ENCODE results near the gene TNIK.

The TNIK gene

DNA sequence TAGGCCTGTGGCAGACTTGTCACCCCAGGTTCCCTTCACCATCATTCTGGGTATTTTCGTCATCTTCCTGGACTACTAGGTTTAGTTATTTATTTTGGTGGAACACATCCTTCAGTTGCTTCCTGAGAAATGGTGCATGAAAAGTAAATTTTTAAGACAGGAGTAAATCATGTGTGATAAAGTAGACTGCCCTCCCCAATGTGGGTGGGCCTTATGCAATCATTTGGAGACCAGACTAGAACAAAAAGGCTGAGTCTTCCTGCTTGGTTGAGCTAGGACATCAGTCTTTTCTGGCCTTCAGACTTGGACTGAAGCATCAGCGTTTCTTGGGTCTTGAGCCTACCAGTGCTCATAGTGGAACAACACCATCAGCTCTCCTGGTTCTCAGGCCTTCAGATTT, 382.9 kb downstream of the TNIK start:
- Histone ChIP-seq H3K36me3 (ENCODE audit: control insufficient read depth in 1 of 2, insufficient read depth in 2 of 2, low read depth in 1 of 2, low read length in 2 of 2) (peaks cover 0 to 9% of the 10 kb centered on the region in 2 experiments), H2BK5ac (ENCODE audit: low read depth, low read length, poor library complexity, severe bottlenecking) (no peak overlapping the region), H3K4me2 (ENCODE audit: low read length, poor library complexity, severe bottlenecking) (no peak overlapping the region), H2BK12ac (ENCODE audit: low read length in 2 of 2) (no peak overlapping the region), H3K4me1 (ENCODE audit: control insufficient read depth, insufficient read depth, low read depth, low read length) (no peaks in the 10 kb centered on the region), H3K9ac (ENCODE audit: low read length) (no peak overlapping the region), H3K9me3 (ENCODE audit: control insufficient read depth, low read length) (no peaks in the 10 kb centered on the region), H3K4me3 (ENCODE audit: insufficient read depth in 1 of 2, low read depth in 1 of 2, low read length in 2 of 2) (no peak overlapping the region), H2BK15ac (ENCODE audit: low read depth, poor library complexity, severe bottlenecking) (no peak overlapping the region), H3K18ac (ENCODE audit: low read depth in 1 of 2, low read length in 2 of 2) (no peak overlapping the region), H2AFZ (ENCODE audit: low read depth, low read length) (no peak overlapping the region), H3K23ac (ENCODE audit: low read length in 2 of 2) (no peak overlapping the region), H4K91ac (ENCODE audit: low read length) (no peak overlapping the region), H3K27me3 (ENCODE audit: control insufficient read depth in 1 of 2, insufficient read depth in 1 of 2, low read length in 2 of 2) (no peaks in the 10 kb centered on the region), H3K27ac (ENCODE audit: low read length, poor library complexity, severe bottlenecking) (no peak overlapping the region), H3K4ac (ENCODE audit: low read depth in 1 of 2, low read length in 2 of 2) (no peak overlapping the region), H3K14ac (ENCODE audit: low read length in 2 of 2) (no peak overlapping the region), H2AK5ac (ENCODE audit: low read length, severe bottlenecking) (no peak overlapping the region), H3K79me1 (replicated peaks; ENCODE audit: low read length, poor library complexity, severe bottlenecking) (no peaks in the 10 kb centered on the region), H2BK120ac (ENCODE audit: low read depth, low read length) (no peak overlapping the region), H4K8ac (ENCODE audit: low read length) (no peak overlapping the region)
- DNase-seq: no peak
- 90% methylated on average over 2 of the region's 2 CpGs for WGBS

DNA sequence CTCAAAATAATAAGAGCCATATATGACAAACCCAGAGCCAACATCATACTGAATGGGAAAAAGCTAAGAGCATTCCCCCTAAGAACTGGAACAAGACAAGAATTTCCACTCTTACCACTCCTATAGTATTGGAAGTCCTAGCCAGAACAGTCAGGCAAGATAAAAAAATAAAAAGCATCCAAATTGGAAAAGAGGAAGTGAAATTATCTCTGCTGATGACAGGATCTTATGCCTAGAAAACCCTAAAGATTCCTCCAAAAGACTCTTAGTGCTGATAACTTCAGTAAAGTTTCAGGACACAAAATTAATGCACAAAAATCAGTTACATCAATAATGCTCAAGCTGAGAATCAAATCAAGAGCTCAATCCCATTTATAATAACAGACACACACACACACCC, 387.8 kb downstream of the TNIK start:
- peaks cover 0 to 3% of the 10 kb centered on the region in 2 experiments for H3K36me3 ChIP-seq (ENCODE audit: control insufficient read depth in 1 of 2, insufficient read depth in 2 of 2, low read depth in 1 of 2, low read length in 2 of 2)

DNA sequence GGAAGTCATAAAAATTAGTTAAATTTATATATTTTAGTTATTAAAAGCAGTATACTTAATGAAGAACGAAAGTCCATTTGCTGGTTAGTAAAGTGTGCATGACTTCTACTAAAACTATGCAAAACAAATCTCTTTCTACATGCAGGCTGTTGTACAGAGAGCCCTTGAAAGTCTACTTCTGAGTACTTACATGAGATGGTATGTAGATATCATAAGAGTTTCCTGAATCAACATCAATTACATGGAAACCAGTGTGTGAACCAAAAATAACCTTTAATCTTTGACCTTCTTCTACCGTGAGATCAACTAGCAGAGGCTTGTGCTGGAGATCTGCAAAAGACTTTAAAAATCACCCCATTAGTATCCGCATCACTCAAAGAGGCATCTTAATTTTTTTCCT, 391.5 kb downstream of the TNIK start:
- no peak overlapping the region for H2AK5ac ChIP-seq (ENCODE audit: low read length, severe bottlenecking)
- no peaks in the 10 kb centered on the region for H3K9me3 ChIP-seq (ENCODE audit: control insufficient read depth, low read length)
- no peak overlapping the region for H3K18ac ChIP-seq (ENCODE audit: low read depth in 1 of 2, low read length in 2 of 2)
- no peaks in the 10 kb centered on the region for H3K79me1 ChIP-seq (replicated peaks; ENCODE audit: low read length, poor library complexity, severe bottlenecking)
- H3K23ac ChIP-seq (ENCODE audit: low read length in 2 of 2): no peak overlapping the region
- H2BK15ac ChIP-seq (ENCODE audit: low read depth, poor library complexity, severe bottlenecking): no peak overlapping the region
- H3K27me3 ChIP-seq (ENCODE audit: control insufficient read depth in 1 of 2, insufficient read depth in 1 of 2, low read length in 2 of 2): no peaks in the 10 kb centered on the region
- H3K4me3 ChIP-seq (ENCODE audit: insufficient read depth in 1 of 2, low read depth in 1 of 2, low read length in 2 of 2): no peak overlapping the region
- DNase-seq: peak; percentile 51
- peaks cover 3% of the 10 kb centered on the region for H3K4me1 ChIP-seq (ENCODE audit: control insufficient read depth, insufficient read depth, low read depth, low read length)
- no peak overlapping the region for H4K8ac ChIP-seq (ENCODE audit: low read length)
- H3K4ac ChIP-seq (ENCODE audit: low read depth in 1 of 2, low read length in 2 of 2): no peak overlapping the region
- no peak overlapping the region for H4K91ac ChIP-seq (ENCODE audit: low read length)
- no peak overlapping the region for H3K4me2 ChIP-seq (ENCODE audit: low read length, poor library complexity, severe bottlenecking)
- H3K27ac ChIP-seq (ENCODE audit: low read length, poor library complexity, severe bottlenecking): no peak overlapping the region
- H3K36me3 ChIP-seq (ENCODE audit: control insufficient read depth in 1 of 2, insufficient read depth in 2 of 2, low read depth in 1 of 2, low read length in 2 of 2): peaks cover 7 to 17% of the 10 kb centered on the region in 2 experiments
- H2AFZ ChIP-seq (ENCODE audit: low read depth, low read length): no peak overlapping the region
- WGBS: 35% methylated on average over 1 of the region's 3 CpGs
- H2BK12ac ChIP-seq (ENCODE audit: low read length in 2 of 2): no peak overlapping the region
- no peak overlapping the region for H2BK120ac ChIP-seq (ENCODE audit: low read depth, low read length)
- no peak overlapping the region for H3K9ac ChIP-seq (ENCODE audit: low read length)
- H3K14ac ChIP-seq (ENCODE audit: low read length in 2 of 2): no peak overlapping the region
- no peak overlapping the region for H2BK5ac ChIP-seq (ENCODE audit: low read depth, low read length, poor library complexity, severe bottlenecking)

More for the DNA sequence above, 387.8 kb downstream of the TNIK start:
- Histone ChIP-seq H3K4me1 (ENCODE audit: control insufficient read depth, insufficient read depth, low read depth, low read length) (peaks cover 1% of the 10 kb centered on the region), H3K4ac (ENCODE audit: low read depth in 1 of 2, low read length in 2 of 2) (no peak overlapping the region), H2AK5ac (ENCODE audit: low read length, severe bottlenecking) (no peak overlapping the region), H3K14ac (ENCODE audit: low read length in 2 of 2) (no peak overlapping the region), H4K91ac (ENCODE audit: low read length) (no peak overlapping the region), H4K8ac (ENCODE audit: low read length) (no peak overlapping the region), H2AFZ (ENCODE audit: low read depth, low read length) (no peak overlapping the region), H2BK5ac (ENCODE audit: low read depth, low read length, poor library complexity, severe bottlenecking) (no peak overlapping the region), H3K9ac (ENCODE audit: low read length) (no peak overlapping the region), H3K27me3 (ENCODE audit: control insufficient read depth in 1 of 2, insufficient read depth in 1 of 2, low read length in 2 of 2) (no peaks in the 10 kb centered on the region), H2BK15ac (ENCODE audit: low read depth, poor library complexity, severe bottlenecking) (no peak overlapping the region), H3K4me2 (ENCODE audit: low read length, poor library complexity, severe bottlenecking) (no peak overlapping the region), H3K4me3 (ENCODE audit: insufficient read depth in 1 of 2, low read depth in 1 of 2, low read length in 2 of 2) (no peak overlapping the region), H3K27ac (ENCODE audit: low read length, poor library complexity, severe bottlenecking) (no peak overlapping the region), H3K79me1 (replicated peaks; ENCODE audit: low read length, poor library complexity, severe bottlenecking) (no peaks in the 10 kb centered on the region), H2BK12ac (ENCODE audit: low read length in 2 of 2) (no peak overlapping the region), H3K18ac (ENCODE audit: low read depth in 1 of 2, low read length in 2 of 2) (no peak overlapping the region), H3K9me3 (ENCODE audit: control insufficient read depth, low read length) (no peaks in the 10 kb centered on the region), H2BK120ac (ENCODE audit: low read depth, low read length) (no peak overlapping the region), H3K23ac (ENCODE audit: low read length in 2 of 2) (no peak overlapping the region)
- DNase-seq: no peak

DNA sequence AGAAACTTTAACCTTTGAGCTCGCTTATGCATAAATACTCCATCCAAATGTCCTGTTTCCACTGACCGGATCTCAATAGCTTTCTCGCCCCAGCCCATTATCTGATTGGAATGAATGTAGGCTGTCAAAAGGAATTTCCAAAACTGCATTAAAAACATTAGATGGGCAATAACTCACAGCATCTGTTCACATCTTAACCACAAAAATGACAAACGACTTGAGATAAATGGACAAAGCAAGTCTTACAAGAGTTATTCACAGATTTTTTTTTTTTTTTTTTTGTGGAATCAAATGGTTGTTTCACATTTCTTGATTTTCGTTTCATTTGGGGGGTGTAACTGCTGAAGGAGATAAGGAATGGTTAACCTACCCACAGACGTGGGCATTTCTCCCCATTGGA, 394.0 kb downstream of the TNIK start:
- H3K36me3 ChIP-seq (ENCODE audit: control insufficient read depth in 1 of 2, insufficient read depth in 2 of 2, low read depth in 1 of 2, low read length in 2 of 2): peaks cover 10 to 21% of the 10 kb centered on the region in 2 experiments
- no peak overlapping the region for H3K23ac ChIP-seq (ENCODE audit: low read length in 2 of 2)
- no peak overlapping the region for H2BK120ac ChIP-seq (ENCODE audit: low read depth, low read length)
- no peak overlapping the region for H3K14ac ChIP-seq (ENCODE audit: low read length in 2 of 2)
- no peak overlapping the region for H3K4ac ChIP-seq (ENCODE audit: low read depth in 1 of 2, low read length in 2 of 2)
- H3K9me3 ChIP-seq (ENCODE audit: control insufficient read depth, low read length): no peaks in the 10 kb centered on the region
- H4K91ac ChIP-seq (ENCODE audit: low read length): no peak overlapping the region
- no peak overlapping the region for H3K4me2 ChIP-seq (ENCODE audit: low read length, poor library complexity, severe bottlenecking)
- H3K27ac ChIP-seq (ENCODE audit: low read length, poor library complexity, severe bottlenecking): no peak overlapping the region
- H3K27me3 ChIP-seq (ENCODE audit: control insufficient read depth in 1 of 2, insufficient read depth in 1 of 2, low read length in 2 of 2): no peaks in the 10 kb centered on the region
- no peak overlapping the region for H2BK15ac ChIP-seq (ENCODE audit: low read depth, poor library complexity, severe bottlenecking)
- no peak overlapping the region for H4K8ac ChIP-seq (ENCODE audit: low read length)
- no peak overlapping the region for H2AK5ac ChIP-seq (ENCODE audit: low read length, severe bottlenecking)
- no peak for DNase-seq
- H3K18ac ChIP-seq (ENCODE audit: low read depth in 1 of 2, low read length in 2 of 2): no peak overlapping the region
- peaks cover 3% of the 10 kb centered on the region for H3K4me1 ChIP-seq (ENCODE audit: control insufficient read depth, insufficient read depth, low read depth, low read length)
- H3K79me1 ChIP-seq (replicated peaks; ENCODE audit: low read length, poor library complexity, severe bottlenecking): no peaks in the 10 kb centered on the region
- H2AFZ ChIP-seq (ENCODE audit: low read depth, low read length): no peak overlapping the region
- H2BK12ac ChIP-seq (ENCODE audit: low read length in 2 of 2): no peak overlapping the region
- H3K4me3 ChIP-seq (ENCODE audit: insufficient read depth in 1 of 2, low read depth in 1 of 2, low read length in 2 of 2): no peak overlapping the region
- WGBS: 72% methylated on average over 4 of the region's 6 CpGs
- H2BK5ac ChIP-seq (ENCODE audit: low read depth, low read length, poor library complexity, severe bottlenecking): no peak overlapping the region
- no peak overlapping the region for H3K9ac ChIP-seq (ENCODE audit: low read length)
